ENCODE measurements around the gene ADTRP.

GRCh38 chr6:11775791-11776409 lies 2.7 kb downstream of the ADTRP start:
- TF ChIP-seq CTCF (conservative IDR thresholded peaks at IDR 0.05; ENCODE audit: low read length) (no peak), EZH2phosphoT487 (IDR thresholded peaks at IDR 0.05; ENCODE audit: borderline replicate concordance, low read depth, low read length) (no peak)

Data from OCI-LY7 (cell line).